GM12891 (cell line): ENCODE results near the gene CGN.

Experiments
- DNase-seq: peaks from one replicate; pipeline ENCODE4 v3.0.0; 2011; ENCODE audit warnings: low spot score; ENCODE audit not compliant: insufficient read length
- FAIRE-seq: peaks from 2 replicates; lab custom pipeline; 2011; peaks lifted over from hg19 to GRCh38; lab: Jason Lieb, UNC
- PAX5 ChIP-seq: IDR thresholded peaks from 2 replicates; pipeline ENCODE4 v1.6.1; 2011; ENCODE audit warnings: low read length, moderate library complexity, mild to moderate bottlenecking; ENCODE audit not compliant: insufficient read depth, severe bottlenecking
- POLR2A ChIP-seq: IDR thresholded peaks from 2 replicates; pipeline ENCODE4 v1.6.1; 2011; ENCODE audit warnings: low read depth, low read length, control low read depth
- POLR2AphosphoS5 ChIP-seq: IDR thresholded peaks from 2 replicates; pipeline ENCODE4 v1.6.1; 2011; ENCODE audit warnings: low read depth, low read length, control low read depth
- POU2F2 ChIP-seq: IDR thresholded peaks from 2 replicates; pipeline ENCODE4 v1.6.1; 2011; ENCODE audit warnings: low read depth, mild to moderate bottlenecking, control low read depth, low read length, moderate library complexity
- SPI1 ChIP-seq: IDR thresholded peaks from 2 replicates; pipeline ENCODE4 v1.6.1; 2011; ENCODE audit warnings: low read depth, low read length, control low read depth
- TAF1 ChIP-seq: IDR thresholded peaks from 2 replicates; pipeline ENCODE4 v1.6.1; 2011; ENCODE audit warnings: low read depth, low read length, control low read depth

CGN gene

GRCh38 chr1:151495316-151495715 is 15.9 kb upstream of the CGN start:
- TF ChIP-seq TAF1 (no peak), POLR2A (no peak), POLR2AphosphoS5 (no peak), SPI1 (no peak), PAX5 (no peak), POU2F2 (no peak)
- no peak for FAIRE-seq
- DNase-seq: no peak

- no peak for FAIRE-seq
- TF ChIP-seq POU2F2: no peak
- TF ChIP-seq TAF1: no peak
- no peak for TF ChIP-seq POLR2AphosphoS5
- TF ChIP-seq SPI1: no peak
- no peak for TF ChIP-seq POLR2A
- no peak for TF ChIP-seq PAX5
- DNase-seq: no peak
Measured at GRCh38 chr1:151499365-151499764, 11.8 kb upstream of the CGN start.

GRCh38 chr1:151499930-151500329 is 11.3 kb upstream of the CGN start:
- no peak for FAIRE-seq
- TF ChIP-seq POLR2AphosphoS5 (no peak), POU2F2 (no peak), SPI1 (no peak), TAF1 (no peak), POLR2A (no peak), PAX5 (no peak)
- DNase-seq: no peak

GRCh38 chr1:151501474-151501873 is 9.7 kb upstream of the CGN start:
- no peak for TF ChIP-seq POLR2A
- no peak for TF ChIP-seq TAF1
- no peak for TF ChIP-seq POU2F2
- TF ChIP-seq PAX5: no peak
- no peak for TF ChIP-seq POLR2AphosphoS5
- no peak for TF ChIP-seq SPI1
- DNase-seq (no peak), FAIRE-seq (no peak)

- FAIRE-seq (no peak), DNase-seq (no peak)
- no peak for TF ChIP-seq POLR2AphosphoS5
- TF ChIP-seq SPI1: no peak
- no peak for TF ChIP-seq POLR2A
- TF ChIP-seq PAX5: no peak
- no peak for TF ChIP-seq POU2F2
Measured at GRCh38 chr1:151502035-151502700, 9.0 kb upstream of the CGN start.

- FAIRE-seq (no peak), DNase-seq (no peak)
- TF ChIP-seq POLR2A (no peak), POU2F2 (no peak)
Measured at GRCh38 chr1:151502859-151503780, 8.1 kb upstream of the CGN start.

- FAIRE-seq: no peak
- no peak for TF ChIP-seq TAF1
- TF ChIP-seq POLR2A: no peak
- no peak for TF ChIP-seq POU2F2
- TF ChIP-seq POLR2AphosphoS5: no peak
- TF ChIP-seq SPI1: no peak
- no peak for TF ChIP-seq PAX5
- no peak for DNase-seq
Measured at GRCh38 chr1:151504252-151504651, 6.9 kb upstream of the CGN start.

GRCh38 chr1:151504759-151505158 is 6.4 kb upstream of the CGN start:
- DNase-seq: no peak
- no peak for FAIRE-seq

GRCh38 chr1:151508833-151509232 is 2.4 kb upstream of the CGN start:
- DNase-seq: no peak
- no peak for FAIRE-seq
- TF ChIP-seq POU2F2 (no peak), TAF1 (no peak), SPI1 (no peak), POLR2AphosphoS5 (no peak), POLR2A (no peak), PAX5 (no peak)

More at GRCh38 chr1:151504759-151505158, 6.4 kb upstream of the CGN start:
- TF ChIP-seq PAX5 (no peak), POU2F2 (no peak)
